ENCODE measurements around the gene CYTH4. TPM values are rescaled to one million over a fixed set of nuclear protein-coding genes. Genes with fewer than 3 reads are reported as not detected.

Gene CYTH4
- total and polyA plus RNA-seq, 9 donors = 2.4 to 14.5 (median 6.2) TPM

GRCh38 chr22:37298748-37299495, 16.6 kb downstream of the CYTH4 start:
- intact Hi-C loops (cut with DNase I) = no loop called here
- 79 to 81% (median 80%) methylated on average over 17 of the region's 17 CpGs for WGBS, 3 donors
- H3K4me3 ChIP-seq = no peak overlapping the region
- H3K9me3 ChIP-seq = no peaks in the 10 kb centered on the region
- no peak for DNase-seq
- no peaks in the 10 kb centered on the region for H3K36me3 ChIP-seq
- H3K27ac ChIP-seq = no peak overlapping the region
- TF ChIP-seq, protein P1, sequence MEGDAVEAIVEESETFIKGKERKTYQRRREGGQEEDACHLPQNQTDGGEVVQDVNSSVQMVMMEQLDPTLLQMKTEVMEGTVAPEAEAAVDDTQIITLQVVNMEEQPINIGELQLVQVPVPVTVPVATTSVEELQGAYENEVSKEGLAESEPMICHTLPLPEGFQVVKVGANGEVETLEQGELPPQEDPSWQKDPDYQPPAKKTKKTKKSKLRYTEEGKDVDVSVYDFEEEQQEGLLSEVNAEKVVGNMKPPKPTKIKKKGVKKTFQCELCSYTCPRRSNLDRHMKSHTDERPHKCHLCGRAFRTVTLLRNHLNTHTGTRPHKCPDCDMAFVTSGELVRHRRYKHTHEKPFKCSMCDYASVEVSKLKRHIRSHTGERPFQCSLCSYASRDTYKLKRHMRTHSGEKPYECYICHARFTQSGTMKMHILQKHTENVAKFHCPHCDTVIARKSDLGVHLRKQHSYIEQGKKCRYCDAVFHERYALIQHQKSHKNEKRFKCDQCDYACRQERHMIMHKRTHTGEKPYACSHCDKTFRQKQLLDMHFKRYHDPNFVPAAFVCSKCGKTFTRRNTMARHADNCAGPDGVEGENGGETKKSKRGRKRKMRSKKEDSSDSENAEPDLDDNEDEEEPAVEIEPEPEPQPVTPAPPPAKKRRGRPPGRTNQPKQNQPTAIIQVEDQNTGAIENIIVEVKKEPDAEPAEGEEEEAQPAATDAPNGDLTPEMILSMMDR (IDR thresholded peaks at IDR 0.05) = no peak
- TF ChIP-seq EP300 (IDR thresholded peaks at IDR 0.05) (no peak), POLR2A (IDR thresholded peaks at IDR 0.05) (no peak)
- no peaks in the 10 kb centered on the region for H3K27me3 ChIP-seq
- no peaks in the 10 kb centered on the region for H3K4me1 ChIP-seq (ENCODE audit: insufficient read depth)

DNA sequence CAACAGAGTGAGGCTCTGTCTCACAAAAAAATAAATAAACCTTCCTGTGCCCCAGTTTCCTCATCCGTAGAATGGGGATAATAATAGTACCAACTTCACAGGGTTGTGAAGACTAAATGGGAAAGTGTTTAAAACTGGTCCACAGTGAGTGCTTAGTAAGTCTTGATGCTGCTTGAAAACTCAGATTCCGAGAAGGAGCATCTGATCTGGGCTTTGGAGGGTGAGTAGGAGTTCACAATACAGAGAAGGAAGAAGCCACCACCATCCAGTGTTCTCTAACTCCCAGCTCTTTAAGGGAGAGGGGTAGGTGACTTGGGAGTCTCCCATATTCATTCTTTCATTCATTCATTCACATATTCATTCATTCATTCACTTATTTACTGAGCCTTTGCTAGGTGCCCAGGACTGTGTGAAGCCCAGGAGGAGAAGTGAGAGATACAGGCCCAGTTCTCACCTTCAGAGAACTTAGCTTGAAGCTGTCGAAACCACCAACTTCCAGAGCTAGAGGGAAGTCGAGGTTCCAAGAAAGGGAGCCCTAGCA, 17.7 kb downstream of the CYTH4 start:
- H3K27ac ChIP-seq = no peak overlapping the region
- no peak for DNase-seq
- H3K4me1 ChIP-seq (ENCODE audit: insufficient read depth) = no peaks in the 10 kb centered on the region
- H3K9me3 ChIP-seq = no peaks in the 10 kb centered on the region
- H3K36me3 ChIP-seq = no peaks in the 10 kb centered on the region
- TF ChIP-seq POLR2A (IDR thresholded peaks at IDR 0.05) (no peak), EP300 (IDR thresholded peaks at IDR 0.05) (no peak)
- TF ChIP-seq, protein P1 (IDR thresholded peaks at IDR 0.05) = no peak
- WGBS, 3 donors = 88 to 92% (median 91%) methylated on average over 4 of the region's 4 CpGs
- no peaks in the 10 kb centered on the region for H3K27me3 ChIP-seq
- intact Hi-C loops (cut with DNase I) = no loop called here
- H3K4me3 ChIP-seq = no peak overlapping the region

GRCh38 chr22:37300551-37301017, 18.3 kb downstream of the CYTH4 start:
- Histone ChIP-seq H3K9me3 (no peaks in the 10 kb centered on the region), H3K36me3 (no peaks in the 10 kb centered on the region), H3K27ac (no peak overlapping the region), H3K4me1 (ENCODE audit: insufficient read depth) (no peaks in the 10 kb centered on the region), H3K27me3 (no peaks in the 10 kb centered on the region), H3K4me3 (no peak overlapping the region)
- intact Hi-C loops (cut with DNase I) = no loop called here
- 79 to 84% (median 84%) methylated on average over 19 of the region's 19 CpGs for WGBS, 3 donors
- TF ChIP-seq, protein P1 (IDR thresholded peaks at IDR 0.05) = no peak
- DNase-seq = no peak

DNA sequence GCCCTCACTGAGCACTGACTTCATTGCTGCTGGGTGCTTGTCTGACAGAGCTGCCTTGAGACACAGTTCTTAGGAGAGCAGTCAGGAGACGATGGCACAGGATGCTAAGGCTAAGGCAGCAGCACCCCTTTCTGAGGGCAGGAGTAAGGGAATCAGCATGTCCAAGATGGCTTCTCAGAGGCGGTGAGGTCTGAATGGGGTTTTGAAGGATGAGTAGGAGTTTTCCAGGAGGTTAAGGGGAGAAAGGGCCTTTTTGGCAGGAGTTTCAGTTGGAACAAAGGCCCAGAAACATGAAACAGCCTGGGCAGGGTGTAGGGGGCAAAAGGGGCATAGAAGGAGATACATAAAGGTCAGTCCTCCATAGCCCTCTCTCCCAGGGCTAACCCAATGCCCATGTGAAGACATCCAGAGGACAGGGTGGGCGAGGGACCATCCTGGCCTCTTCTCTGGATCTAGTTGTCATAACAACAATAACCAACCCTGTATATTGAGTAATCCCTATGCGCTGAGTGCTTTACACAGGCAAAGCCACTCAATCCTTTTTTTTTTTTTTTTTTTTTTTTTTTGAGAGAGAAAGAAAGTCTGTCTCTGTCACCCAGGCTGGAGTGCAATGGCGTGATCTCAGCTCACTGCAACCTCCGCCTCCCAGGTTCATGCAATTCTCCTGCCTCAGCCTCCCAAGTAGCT, 19.0 kb downstream of the CYTH4 start:
- TF ChIP-seq POLR2A (IDR thresholded peaks at IDR 0.05) (no peak), EP300 (IDR thresholded peaks at IDR 0.05) (no peak)
- TF ChIP-seq, protein P1 (IDR thresholded peaks at IDR 0.05) = no peak
- intact Hi-C loops (cut with DNase I) = no loop called here
- Histone ChIP-seq H3K9me3 (no peaks in the 10 kb centered on the region), H3K27ac (no peak overlapping the region), H3K4me1 (ENCODE audit: insufficient read depth) (no peaks in the 10 kb centered on the region), H3K36me3 (no peaks in the 10 kb centered on the region), H3K4me3 (no peak overlapping the region), H3K27me3 (no peaks in the 10 kb centered on the region)
- DNase-seq = no peak
- 95 to 97% (median 96%) methylated on average over 6 of the region's 6 CpGs for WGBS, 3 donors

Measured in ovary (tissue), 9 donors.